HuH-7.5 (cell line): Measurements from ENCODE around the gene KCNK7.
"Not testable (repeated sequence)": the region's sequence is repeated elsewhere in the genome, so short reads cannot be mapped to it uniquely, and the experiment has no call there.

Experiments used
- DNase-seq: peaks from one replicate; pipeline ENCODE4 v3.0.0; 2011; ENCODE audit warnings: low spot score

The KCNK7 gene, protein sequence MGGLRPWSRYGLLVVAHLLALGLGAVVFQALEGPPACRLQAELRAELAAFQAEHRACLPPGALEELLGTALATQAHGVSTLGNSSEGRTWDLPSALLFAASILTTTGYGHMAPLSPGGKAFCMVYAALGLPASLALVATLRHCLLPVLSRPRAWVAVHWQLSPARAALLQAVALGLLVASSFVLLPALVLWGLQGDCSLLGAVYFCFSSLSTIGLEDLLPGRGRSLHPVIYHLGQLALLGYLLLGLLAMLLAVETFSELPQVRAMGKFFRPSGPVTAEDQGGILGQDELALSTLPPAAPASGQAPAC

DNA sequence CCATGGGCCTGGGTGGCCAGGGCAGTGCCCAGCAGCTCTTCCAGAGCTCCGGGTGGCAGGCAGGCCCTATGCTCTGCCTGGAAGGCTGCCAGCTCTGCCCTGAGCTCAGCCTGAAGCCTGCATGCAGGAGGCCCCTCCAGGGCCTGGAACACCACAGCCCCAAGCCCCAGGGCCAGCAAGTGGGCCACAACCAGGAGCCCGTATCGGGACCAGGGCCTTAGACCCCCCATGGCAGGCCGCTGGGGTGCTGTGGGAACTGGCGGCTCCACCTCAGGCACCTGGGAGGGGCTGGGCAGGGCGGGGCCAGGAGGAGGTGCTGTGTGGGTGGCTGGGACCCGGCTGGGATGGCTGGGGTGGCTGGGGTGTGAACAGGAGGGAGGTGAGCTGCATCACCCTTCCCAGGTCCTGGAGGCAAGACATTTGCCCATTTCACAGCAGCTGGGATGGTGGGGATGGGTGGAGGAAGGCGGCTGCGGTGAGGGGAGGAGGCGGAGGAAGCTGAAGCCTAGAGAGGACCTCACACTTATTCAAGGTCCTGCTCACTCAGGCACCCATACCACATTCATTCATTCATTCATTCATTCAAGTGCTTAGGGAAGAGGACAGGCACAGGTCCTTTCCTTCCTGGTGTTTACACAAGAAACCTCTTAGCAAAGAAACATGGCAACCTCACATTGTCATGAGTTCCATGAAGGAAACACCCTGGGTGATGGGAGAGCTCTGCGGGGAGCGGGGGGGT, at the start of gene KCNK7:
Gene KCNK7, minus strand, starts transcription at position 258 of the 739 bp plus-strand sequence. Its CDS starts 28 bp downstream, at position 230.
- no peak for DNase-seq

DNA sequence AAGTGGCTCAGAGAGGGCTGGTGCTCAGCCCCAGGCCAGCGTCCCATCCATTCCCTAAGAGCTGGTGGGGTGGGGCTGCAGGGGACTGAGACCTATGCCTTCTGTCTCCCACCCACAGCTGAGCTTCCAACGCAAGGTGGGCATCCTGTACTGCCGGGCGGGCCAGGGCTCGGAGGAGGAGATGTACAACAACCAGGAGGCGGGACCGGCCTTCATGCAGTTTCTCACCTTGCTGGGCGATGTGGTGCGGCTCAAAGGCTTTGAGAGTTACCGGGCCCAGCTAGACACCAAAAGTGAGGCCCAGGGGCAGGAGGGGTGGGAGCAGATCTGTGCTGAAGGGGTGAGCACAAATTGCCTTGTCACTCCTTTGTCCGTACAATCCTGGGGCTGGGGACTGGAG, 49.2 kb upstream of the KCNK7 start:
- DNase-seq = no peak

DNA sequence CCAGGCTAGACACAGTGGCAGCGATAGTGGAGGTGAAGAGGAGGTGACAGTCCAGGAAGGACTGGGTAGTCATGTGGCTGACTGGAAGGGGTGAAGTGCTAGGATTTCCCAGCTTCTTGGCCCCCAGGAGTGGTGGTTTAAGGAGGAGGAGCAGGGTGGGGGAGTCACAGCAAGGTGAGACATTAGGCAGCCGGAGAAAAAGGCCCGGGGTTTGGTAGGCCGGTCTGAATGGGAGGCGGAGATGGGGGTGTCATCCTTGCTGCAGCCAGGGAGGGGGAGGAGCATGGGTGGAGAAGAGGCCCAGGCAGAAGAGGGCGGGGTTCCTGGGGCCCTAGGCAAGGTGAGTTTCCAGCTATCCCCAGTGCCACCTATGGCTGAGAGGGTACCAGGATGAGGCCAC, 48.4 kb upstream of the KCNK7 start:
- DNase-seq = no peak

DNA sequence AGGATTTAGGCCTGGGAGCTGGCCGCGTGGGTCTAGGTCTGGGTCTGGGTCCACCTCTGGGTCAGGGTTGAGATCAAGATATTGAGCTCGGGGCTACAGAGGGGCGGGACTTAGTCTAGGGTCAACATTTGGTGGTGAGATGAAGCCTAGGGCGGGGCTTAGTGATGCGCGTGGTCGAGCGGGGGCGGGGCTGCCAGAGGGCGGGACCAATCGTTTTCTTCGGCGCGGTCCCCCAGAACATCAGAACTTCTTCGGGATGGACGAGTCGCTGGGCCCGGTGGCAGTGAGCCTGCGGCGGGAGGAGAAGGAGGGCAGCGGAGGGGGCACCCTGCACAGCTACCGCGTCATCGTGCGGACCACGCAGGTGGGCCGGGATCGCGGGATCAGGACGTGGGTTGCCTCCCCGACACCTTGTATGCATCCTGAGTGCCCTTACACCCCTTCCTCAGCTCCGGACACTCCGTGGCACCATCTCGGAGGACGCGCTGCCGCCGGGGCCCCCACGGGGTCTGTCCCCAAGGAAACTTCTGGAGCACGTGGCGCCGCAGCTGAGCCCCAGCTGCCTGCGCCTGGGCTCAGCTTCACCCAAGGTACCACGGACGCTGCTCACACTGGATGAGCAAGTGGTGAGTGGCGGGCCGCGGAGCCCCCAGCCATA, 46.5 kb upstream of the KCNK7 start:
- DNase-seq = no peak

DNA sequence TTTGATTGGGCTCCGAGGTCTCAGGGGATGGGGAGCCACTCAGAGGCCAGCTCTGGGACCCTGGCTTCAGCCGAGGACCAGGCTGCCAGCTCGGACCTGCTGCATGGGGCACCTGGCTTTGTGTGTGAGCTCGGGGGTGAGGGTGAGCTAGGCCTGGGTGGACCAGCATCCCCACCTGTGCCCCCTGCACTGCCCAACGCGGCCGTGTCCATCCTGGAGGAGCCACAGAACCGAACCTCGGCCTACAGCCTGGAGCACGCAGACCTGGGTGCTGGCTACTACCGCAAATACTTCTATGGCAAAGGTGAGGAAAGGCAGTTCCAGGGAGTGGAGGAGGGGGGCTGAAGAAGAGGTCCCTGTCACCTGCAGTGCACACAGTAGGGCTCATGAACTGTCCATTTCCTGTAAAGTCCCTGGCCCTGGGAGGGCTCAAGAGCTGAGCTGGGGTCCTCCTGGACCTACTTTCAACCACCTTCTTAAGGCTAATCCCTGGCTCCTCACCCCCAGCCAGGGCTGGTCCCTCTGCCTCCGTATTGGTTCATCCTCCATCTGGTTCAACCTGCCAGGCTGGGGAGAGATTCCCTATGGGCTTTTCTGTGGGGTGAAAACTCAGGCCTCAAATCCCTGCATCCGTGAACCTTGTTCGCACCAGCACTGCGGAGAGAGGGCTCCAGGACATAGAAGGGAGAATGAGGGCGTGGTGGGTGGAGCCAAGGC, 45.9 kb upstream of the KCNK7 start:
- no peak for DNase-seq

DNA sequence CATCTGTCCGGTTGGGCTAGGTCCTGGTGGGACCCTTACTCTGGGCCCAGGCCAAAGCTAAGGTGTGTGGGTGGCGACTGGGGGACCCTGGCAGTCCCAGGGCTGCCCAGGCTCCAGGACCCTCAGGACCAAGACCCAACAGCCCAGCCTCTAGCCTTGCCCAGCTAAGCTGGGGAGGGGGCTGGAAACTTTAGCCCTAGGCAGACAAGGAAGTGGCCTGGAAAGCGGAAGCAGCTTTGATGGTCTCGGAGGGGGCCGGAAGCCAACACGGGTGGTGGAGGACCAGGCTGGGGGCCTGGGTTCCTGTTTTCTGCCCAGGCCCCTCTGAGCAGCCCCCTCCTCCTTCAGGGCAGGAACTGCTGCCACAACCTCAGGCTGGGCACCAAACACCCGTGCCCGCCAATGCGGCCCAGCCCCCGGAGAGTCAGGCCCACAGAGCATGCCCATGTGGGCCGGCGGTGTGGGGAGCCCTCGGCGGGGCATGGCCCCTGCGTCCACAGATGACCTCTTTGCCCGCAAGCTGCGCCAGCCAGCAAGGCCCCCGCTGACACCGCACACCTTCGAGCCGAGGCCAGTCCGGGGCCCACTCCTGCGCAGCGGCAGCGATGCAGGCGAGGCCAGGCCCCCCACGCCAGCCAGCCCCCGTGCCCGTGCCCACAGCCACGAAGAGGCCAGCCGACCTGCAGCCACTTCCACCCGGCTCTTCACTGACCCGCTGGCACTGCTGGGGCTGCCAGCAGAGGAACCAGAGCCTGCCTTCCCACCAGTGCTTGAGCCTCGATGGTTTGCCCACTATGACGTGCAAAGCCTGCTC, 45.1 kb upstream of the KCNK7 start:
- DNase-seq = no peak

DNA sequence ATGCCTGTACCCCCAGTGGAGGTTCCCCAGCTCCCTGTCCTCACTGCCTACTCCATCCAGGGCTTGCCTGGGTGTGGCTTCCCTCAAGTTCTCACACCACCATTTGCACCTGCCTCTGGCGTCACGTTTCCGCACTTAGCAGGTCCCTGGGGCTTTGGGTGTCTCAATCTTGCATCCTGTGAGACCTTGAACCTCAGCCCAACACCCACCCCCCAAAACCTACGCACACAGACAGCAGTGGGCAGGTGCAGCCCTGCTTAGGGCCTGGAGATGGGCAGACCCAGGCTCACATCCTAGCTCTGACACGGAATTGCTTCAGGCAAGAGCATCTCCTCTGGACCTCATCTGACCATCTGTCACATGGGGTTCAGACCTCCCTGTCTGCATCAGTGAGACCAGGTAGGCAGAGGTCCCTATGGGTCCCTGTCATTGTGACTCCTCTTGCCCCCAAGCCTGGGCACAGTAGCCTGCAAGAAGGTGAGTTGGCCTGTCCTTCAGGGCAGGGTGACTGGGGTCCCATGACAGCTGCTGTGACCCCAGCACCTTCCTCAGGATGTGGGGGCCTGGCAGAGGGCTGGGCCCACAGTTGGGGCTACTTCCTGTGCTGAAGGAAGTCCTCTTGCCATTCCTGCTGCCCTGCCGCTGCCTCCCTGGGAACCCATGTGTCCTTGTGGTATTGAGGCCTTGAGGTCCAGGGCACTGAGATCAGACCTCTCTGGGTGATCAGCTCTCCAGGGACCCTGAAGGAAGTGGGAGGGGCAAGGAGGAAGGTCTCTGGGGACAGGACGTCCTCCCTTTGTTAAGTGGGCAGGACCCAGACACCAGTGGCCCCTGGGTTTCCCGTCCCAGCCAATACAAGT, 44.3 kb upstream of the KCNK7 start:
- DNase-seq = no peak

DNA sequence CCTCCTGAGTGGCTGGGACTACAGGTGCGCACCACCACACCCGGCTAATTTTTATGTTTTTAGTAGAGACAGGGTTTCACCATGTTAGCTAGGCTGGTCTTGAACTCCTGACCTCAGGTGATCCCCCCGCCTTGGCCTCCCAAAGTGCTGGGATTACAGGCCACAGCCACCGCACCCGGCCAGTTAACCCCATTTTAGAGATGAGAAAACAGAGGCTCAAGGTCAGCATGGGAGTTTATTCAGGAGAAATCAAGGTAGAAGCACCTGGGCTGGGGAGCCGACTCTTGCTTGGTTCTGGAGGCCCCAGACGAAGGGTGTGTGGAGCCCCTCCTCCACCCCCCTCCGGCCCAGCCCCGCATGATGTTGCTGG, 43.6 kb upstream of the KCNK7 start:
- DNase-seq = not testable (repeated sequence)

DNA sequence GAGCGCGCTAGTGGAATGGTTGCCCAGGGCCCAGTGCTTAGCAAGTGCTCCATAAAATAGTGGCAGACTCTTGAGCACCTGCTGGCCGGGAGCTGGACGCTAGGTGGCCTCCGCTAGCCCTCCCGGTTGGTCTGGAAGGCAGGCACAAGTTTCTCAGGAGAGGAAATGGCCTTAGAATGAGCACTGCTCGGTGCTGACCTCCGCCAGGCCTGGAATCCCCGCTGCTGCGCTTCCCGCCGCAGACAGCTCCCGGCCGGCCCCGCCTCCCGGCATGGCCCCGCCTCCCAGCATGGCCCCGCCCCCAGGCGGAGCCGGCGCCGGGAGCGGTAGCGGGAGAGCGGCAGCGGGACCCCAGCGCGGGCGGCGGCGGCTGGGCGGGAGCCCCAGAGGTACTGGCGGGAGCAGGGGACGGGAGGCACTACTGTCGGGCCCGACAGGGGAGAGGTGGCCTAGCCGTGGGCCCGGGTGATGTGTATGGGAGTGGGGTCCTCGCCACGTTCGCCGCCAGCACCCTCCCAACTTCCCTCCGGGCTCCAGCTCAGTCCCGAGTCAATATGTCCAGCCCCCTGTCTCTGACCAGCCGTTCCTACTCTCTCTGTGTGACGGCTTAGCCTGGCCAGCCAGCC, 42.3 kb upstream of the KCNK7 start, which contains the start of gene SIPA1:
Gene SIPA1, plus strand, starts transcription at position 308 of the 626 bp plus-strand sequence. CDS start 2,821 bp downstream, outside the sequence.
- DNase-seq = peak; percentile 82

DNA sequence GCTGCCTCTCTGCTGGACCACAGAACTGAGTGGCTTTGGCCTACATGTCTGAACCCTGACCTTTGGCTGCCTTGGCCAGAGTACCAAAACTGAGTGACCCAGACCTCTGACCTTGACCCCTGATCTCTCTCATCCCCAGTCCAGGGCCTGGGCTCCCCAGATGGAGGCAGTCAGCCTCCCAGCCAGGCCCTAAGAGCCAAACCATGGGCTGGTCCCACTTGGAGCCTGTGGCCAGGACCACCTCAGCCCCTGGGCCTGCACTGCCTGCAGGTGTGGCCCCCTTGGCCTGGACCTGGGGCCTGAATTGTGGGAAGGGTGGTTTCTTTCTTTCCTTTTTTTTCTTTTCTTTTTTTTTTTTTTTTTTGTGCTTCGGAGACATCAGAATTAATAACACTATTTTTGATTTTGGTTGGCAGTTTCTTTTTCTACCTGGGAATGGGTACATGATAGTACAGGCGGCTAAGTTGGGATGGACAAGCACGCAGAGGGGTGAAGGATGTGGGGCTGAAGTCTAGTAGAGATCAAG, 41.5 kb upstream of the KCNK7 start:
- no peak for DNase-seq

DNA sequence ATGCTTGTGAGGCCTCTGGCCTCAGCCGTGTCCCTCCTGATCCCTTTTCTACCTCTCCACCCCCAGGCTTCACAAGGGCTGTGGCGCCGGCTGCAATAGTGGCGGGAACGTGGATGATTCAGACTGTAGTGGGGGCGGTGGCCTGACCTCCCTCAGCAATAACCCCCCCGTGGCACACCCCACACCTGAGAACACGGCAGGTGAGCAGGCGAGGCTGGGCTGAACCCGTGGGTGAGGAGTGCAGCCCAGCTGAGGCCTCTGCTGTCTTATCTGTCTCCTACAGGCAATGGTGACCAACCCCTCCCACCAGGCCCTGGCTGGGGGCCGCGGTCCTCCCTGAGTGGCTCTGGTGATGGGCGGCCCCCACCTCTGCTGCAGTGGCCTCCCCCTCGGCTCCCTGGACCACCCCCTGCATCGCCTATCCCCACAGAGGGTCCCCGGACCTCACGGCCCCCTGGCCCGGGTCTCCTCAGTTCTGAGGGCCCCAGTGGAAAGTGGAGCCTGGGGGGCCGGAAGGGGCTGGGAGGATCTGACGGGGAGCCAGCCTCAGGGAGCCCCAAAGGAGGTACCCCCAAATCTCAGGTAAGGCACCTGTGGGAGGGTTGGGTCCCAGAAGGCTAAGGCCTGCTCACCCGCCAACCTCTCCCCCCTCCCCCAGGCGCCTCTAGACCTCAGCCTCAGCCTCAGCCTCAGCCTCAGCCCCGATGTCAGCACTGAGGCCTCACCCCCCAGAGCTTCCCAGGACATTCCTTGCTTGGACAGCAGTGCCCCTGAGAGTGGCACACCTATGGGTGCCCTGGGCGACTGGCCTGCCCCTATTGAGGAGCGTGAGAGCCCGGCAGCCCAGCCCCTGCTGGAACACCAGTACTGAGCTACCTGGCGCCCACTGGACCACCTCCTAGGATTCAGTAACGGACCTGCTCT, 40.8 kb upstream of the KCNK7 start:
- DNase-seq = no peak

DNA sequence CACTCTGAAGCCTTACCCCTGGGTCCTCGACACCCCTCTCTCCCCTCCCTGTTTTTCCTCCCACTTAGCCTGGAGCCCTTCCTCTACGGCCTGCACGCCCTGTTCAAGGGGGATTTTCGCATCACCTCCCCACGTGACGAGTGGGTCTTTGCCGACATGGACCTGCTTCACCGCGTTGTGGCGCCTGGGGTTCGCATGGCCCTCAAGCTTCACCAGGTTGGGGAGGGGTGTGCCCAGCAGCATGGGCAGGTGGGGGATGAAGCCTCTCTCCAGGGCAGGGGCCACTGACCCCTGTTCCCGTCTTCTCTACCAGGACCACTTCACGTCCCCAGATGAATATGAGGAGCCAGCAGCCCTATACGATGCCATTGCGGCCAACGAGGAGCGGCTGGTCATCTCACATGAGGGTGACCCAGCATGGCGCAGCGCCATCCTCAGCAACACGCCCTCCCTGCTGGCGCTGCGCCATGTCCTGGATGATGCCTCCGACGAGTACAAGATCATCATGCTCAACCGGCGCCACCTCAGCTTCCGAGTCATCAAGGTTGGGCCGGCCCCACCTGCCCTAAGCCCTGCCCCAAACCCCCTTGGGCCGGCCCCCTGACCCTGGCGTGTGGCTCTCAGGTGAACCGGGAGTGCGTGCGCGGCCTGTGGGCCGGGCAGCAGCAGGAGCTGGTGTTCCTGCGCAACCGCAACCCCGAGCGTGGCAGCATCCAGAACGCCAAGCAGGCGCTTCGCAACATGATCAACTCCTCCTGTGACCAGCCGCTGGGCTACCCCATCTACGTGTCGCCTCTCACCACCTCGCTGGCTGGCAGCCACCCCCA, 39.5 kb upstream of the KCNK7 start:
- no peak for DNase-seq

DNA sequence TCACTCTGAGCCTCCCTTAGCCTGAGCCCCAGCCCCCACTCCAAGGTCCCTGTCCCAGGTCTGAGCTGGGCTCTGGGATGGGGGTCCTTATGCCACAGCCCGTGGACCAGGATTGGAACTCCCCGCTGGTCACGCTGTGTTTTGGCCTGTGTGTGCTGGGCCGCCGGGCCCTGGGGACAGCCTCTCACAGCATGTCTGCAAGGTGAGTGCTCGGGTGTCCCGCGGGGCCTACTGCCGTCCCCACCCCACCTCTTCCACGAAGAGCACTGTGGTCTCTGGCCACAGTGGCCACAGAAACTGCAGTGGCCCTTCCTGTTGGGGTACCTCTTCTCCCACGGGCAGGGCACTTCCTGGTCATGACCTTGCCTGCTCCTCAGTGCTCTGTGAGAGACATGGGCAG, 38.8 kb upstream of the KCNK7 start:
- DNase-seq = no peak

DNA sequence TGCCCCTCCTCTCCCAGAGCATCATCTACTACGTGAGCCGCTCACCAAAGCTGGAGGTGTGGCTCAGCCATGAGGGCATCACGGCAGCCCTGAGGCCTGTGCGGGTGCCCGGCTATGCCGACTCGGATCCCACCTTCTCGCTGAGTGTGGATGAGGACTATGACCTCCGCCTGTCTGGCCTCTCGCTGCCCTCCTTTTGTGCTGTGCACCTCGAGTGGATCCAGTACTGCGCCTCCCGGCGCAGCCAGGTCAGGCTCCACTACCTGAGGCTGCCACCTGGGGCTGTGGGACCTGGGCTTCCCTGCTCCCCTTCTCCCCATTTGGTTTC, 38.5 kb upstream of the KCNK7 start:
- no peak for DNase-seq

DNA sequence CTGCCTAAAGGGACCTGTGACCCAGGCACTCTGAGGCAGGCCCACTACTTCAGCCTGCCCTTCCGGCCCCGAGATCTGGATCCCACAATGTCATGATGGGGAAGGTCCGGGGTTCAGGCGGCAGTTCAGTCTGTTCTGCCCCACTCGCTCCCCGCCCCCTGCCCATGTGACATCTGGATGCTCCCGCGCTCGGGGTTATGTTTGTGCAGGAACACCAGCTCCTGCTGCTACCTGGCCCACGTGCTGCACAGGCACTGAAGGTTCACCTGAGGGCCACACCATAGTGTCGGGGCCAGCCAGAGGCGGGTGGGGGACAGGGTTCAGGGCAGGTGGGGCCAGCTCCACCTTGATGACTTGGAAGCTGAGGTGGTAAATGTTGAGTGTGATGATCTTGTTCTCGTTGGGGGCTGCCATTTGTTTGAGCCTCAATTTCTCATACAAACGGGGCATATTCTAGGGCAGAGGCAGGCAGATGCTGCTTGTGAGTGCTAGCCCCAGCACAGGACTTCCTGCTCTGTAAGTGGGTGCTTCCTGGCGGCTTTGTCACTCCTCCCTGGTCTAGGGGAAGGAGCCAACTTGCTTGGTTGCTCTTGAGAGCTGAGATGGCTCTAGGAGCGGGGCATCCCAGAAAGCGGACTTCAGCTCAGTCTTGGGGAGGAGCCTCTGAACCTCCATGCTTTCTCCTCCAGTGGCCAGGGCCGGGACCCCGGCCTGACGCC, 37.9 kb upstream of the KCNK7 start:
- DNase-seq = no peak

DNA sequence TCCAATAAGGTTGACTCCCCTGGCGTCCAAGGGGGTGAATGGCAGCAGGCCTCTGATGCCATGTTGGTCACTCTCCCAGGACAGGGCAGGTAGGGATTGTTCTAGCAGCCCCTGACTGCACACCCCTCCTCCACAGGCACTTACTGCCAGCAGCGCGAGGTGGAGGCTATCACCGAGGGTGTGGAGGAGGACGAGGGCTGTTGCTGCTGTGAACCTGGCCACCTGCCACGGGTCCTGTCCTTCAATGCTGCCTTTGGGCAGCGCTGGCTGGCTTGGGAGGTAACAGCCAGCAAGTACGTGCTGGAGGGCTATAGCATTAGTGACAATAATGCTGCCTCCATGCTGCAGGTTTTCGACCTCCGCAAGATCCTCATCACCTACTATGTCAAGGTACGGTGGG, 34.6 kb upstream of the KCNK7 start:
- DNase-seq = no peak

DNA sequence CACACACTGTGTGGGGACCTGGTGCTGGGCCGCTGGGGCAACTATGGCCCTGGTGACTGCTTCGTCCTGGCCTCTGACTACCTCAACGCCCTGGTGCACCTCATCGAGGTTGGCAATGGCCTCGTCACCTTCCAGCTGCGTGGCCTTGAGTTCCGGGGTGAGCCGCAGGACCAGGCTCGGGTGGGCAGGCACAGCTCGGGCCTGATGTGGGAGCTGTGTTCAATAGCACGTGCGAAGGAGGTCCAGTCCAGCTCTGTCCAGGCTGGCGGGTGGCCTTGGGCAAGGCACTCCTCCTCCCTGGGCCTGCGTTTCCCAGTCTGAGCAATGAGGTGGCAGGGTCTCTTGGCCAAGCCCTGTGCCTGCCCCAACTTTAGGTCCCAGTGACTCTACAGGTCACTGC, 34.0 kb upstream of the KCNK7 start:
- DNase-seq = no peak
